HL-60/S4 treated with retinoic acid at 250 ng/mL for 4 days and 3 days (cell line): Measurements from ENCODE around the gene PPP2R5B.
"Not testable (repeated sequence)": the region's sequence is repeated elsewhere in the genome, so short reads cannot be mapped to it uniquely, and the experiment has no call there.

Source experiments
- in situ Hi-C: fragments of 300-500 bp; cut with MboI; formaldehyde crosslinking; loops from 2 replicates; pipeline ENCODE4 v1.7.0; 2022; ENCODE audit warnings: low sequenced_read_pairs

The PPP2R5B gene

GRCh38 chr11:64969209-64969608, 44.7 kb downstream of the PPP2R5B start:
- in situ Hi-C loops: no loop called here

GRCh38 chr11:64970731-64971151, 46.3 kb downstream of the PPP2R5B start:
- in situ Hi-C loops: no loop called here

GRCh38 chr11:64971421-64972233, 47.1 kb downstream of the PPP2R5B start, which contains the start of gene MAJIN:
Gene MAJIN, minus strand, starts transcription at chr11:64972108. Its CDS starts 12,703 bp downstream, at chr11:64959405.
- in situ Hi-C loops: no loop called here

GRCh38 chr11:64974124-64974523, 49.6 kb downstream of the PPP2R5B start:
- in situ Hi-C loops: no loop called here

- in situ Hi-C loops: no loop called here
These were observed 52.2 kb downstream of the PPP2R5B start for GRCh38 chr11:64976651-64977050.

GRCh38 chr11:64983339-64983738, 58.9 kb downstream of the PPP2R5B start:
- in situ Hi-C loops: not testable (repeated sequence)
